T-cell (primary cell): Measurements from ENCODE around the gene POLD1. TPM values are rescaled to one million over a fixed set of nuclear protein-coding genes. Genes with fewer than 3 reads are reported as not detected.
"Not testable (repeated sequence)": the region's sequence is repeated elsewhere in the genome, so short reads cannot be mapped to it uniquely, and the experiment has no call there.

Source experiments
- ATAC-seq, 4 experiments: fragments of 200-7000 bp in 3 of 4; fragments of 150-1000 bp in 1 of 4; cut with Tn5 transposase; replicated peaks in 1 of 4; 1 replicate in 3 of 4; 2 replicates in 1 of 4; pipeline ENCODE4 v1.10.0; 2021; ENCODE audit warnings: moderate library complexity in 3 of 4, mild to moderate bottlenecking in 2 of 4, moderate number of reproducible peaks in 1 of 4
- CTCF ChIA-PET, 2 donors: fragments of 300-600 bp; sonication (Branson Sonifier 250); formaldehyde crosslinking; loops; one replicate each; lab custom pipeline; 2022; ENCODE audit warnings: antibody characterized with exemption in 2 of 2; lab: Charles Lee
- POLR2A ChIA-PET, 2 donors: fragments of 300-600 bp; sonication (Branson Sonifier 250); formaldehyde crosslinking; loops; one replicate each; lab custom pipeline; 2022; ENCODE audit warnings: antibody characterized with exemption in 2 of 2; lab: Charles Lee
- DNase-seq, 35 experiments: peaks; one replicate each; pipeline versions ENCODE4 v3.0.0 to v3.0.0-alpha.2; 2013 to 2023
- H3K27ac ChIP-seq: one replicate; pipeline ENCODE4 v1.5.1; 2013; ENCODE audit warnings: low read length
- H3K27me3 ChIP-seq, 2 experiments: replicated peaks in 1 of 2; 1 replicate in 1 of 2; 2 replicates in 1 of 2; pipeline versions ENCODE4 v1.6.1 to v1.7.0; 2013; ENCODE audit warnings: low read length in 1 of 2, mixed read lengths in 1 of 2; ENCODE audit not compliant: control insufficient read depth in 2 of 2, insufficient read depth in 2 of 2; ENCODE audit errors: extremely low read depth in 1 of 2
- H3K36me3 ChIP-seq, 2 donors: 1 replicate in 1 of 2; 2 replicates in 1 of 2; pipeline versions ENCODE4 v1.6.1 to v1.7.0; 2013; ENCODE audit warnings: low read length in 1 of 2; ENCODE audit not compliant: control insufficient read depth in 2 of 2, insufficient read depth in 1 of 2; ENCODE audit errors: extremely low read depth in 1 of 2
- H3K4me1 ChIP-seq, 2 experiments: 1 replicate in 1 of 2; 2 replicates in 1 of 2; pipeline versions ENCODE4 v1.6.1 to v1.7.0; 2013; ENCODE audit warnings: low read length in 2 of 2, mixed read lengths in 1 of 2; ENCODE audit not compliant: insufficient read depth in 2 of 2, control insufficient read depth in 1 of 2; ENCODE audit errors: extremely low read depth in 1 of 2
- H3K4me3 ChIP-seq, 2 donors: 1 replicate in 1 of 2; 2 replicates in 1 of 2; pipeline versions ENCODE4 v1.5.1 to v1.7.0; 2013; ENCODE audit warnings: mild to moderate bottlenecking in 2 of 2, low read length in 1 of 2, moderate library complexity in 1 of 2; ENCODE audit not compliant: control insufficient read depth in 1 of 2; ENCODE audit errors: extremely low read depth in 1 of 2
- H3K9me3 ChIP-seq: 2 replicates; pipeline ENCODE4 v1.7.0; 2013
- H3K27ac Mint-ChIP-seq, 2 donors: one replicate each; pipeline ENCODE4 v1.8.0; 2020 to 2021; ENCODE audit warnings: mild to moderate bottlenecking in 2 of 2, mixed read lengths in 2 of 2
- H3K27me3 Mint-ChIP-seq, 2 donors: one replicate each; pipeline ENCODE4 v1.8.0; 2021 to 2022; ENCODE audit warnings: mixed read lengths in 2 of 2
- H3K36me3 Mint-ChIP-seq: one replicate; pipeline ENCODE4 v1.8.0; 2021; ENCODE audit warnings: mixed read lengths
- H3K4me1 Mint-ChIP-seq, 3 donors: one replicate each; pipeline ENCODE4 v1.8.0; 2020 to 2022; ENCODE audit warnings: mixed read lengths in 3 of 3, mild to moderate bottlenecking in 1 of 3
- H3K4me3 Mint-ChIP-seq, 3 donors: one replicate each; pipeline ENCODE4 v1.8.0; 2020 to 2022; ENCODE audit warnings: mild to moderate bottlenecking in 3 of 3, mixed read lengths in 3 of 3, moderate library complexity in 3 of 3
- H3K9me3 Mint-ChIP-seq, 3 donors: one replicate each; pipeline ENCODE4 v1.8.0; 2020 to 2022; ENCODE audit warnings: mixed read lengths in 3 of 3
- WGBS: methylation state at CpG from one replicate; pipeline ENCODE4 v1.1.5; 2013; ENCODE audit warnings: missing lambda C conversion rate; ENCODE audit not compliant: insufficient coverage; 5-methylcytosine and 5-hydroxymethylcytosine counted together
- total RNA-seq, 35 experiments: library from RNA in 6 of 35; stranded (reverse) in 6 of 35; fragments of 120-200 nt in 1 of 35; gene quantifications; one replicate each; pipeline versions ENCODE4 v1.2.1 to v1.2.4 and lab custom pipeline; 2013 to 2026

POLD1 gene
- total RNA-seq, 5 donors from 2014 or later (not counting 1 experiment from before 2014, with no cell fraction given), result 32.9 to 67.1 (median 54.0) TPM

DNA sequence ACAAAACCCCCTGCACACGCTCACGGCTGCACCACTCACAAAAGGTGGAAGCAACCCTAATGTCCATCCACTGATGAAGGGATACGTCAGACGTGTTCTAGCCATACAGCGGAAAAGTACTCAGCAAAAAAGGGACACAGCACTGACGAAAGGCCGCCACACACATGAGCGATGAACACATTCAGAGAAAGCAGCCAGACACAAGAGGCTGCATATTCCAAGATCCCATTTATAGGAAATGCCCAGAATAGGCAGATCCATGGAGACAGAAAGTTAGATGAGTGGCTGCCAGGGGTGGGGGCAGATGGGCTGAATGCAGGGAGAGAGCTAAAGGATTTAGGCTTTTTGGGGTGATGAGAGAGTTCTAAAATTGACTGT is 3.7 kb downstream of the POLD1 start:
- Mint-ChIP-seq H3K27me3 (no peaks in the 10 kb centered on the region), H3K4me3 (peak overlapping the region in 1 of 3 donors; percentile 35), H3K27ac (no peak overlapping the region), H3K9me3 (no peaks in the 10 kb centered on the region), H3K36me3 (peaks cover 10% of the 10 kb centered on the region), H3K4me1 (peaks cover 24 to 30% (median 28%) of the 10 kb centered on the region in 3 donors)
- H3K4me3 ChIP-seq, result no peak overlapping the region
- no peak overlapping the region for H3K27ac ChIP-seq
- no peak for ATAC-seq
- ChIA-PET CTCF (no interaction called here), POLR2A (no interaction called here)
- no peaks in the 10 kb centered on the region for H3K9me3 ChIP-seq
- H3K36me3 ChIP-seq, result peaks cover 8 to 13% of the 10 kb centered on the region in 2 donors
- no peak for DNase-seq
- H3K27me3 ChIP-seq, result no peaks in the 10 kb centered on the region
- 96% methylated on average over 8 of the region's 8 CpGs for WGBS
- H3K4me1 ChIP-seq, result peaks cover 6 to 20% of the 10 kb centered on the region in 2 experiments

GRCh38 chr19:50390295-50390694 is 6.1 kb downstream of the POLD1 start:
- H3K9me3 ChIP-seq, H3K4me3 Mint-ChIP-seq, H3K4me3 ChIP-seq, H3K27me3 Mint-ChIP-seq, DNase-seq, H3K4me1 Mint-ChIP-seq, CTCF ChIA-PET, H3K27ac ChIP-seq, H3K4me1 ChIP-seq, H3K27me3 ChIP-seq, H3K27ac Mint-ChIP-seq, H3K9me3 Mint-ChIP-seq, ATAC-seq: not testable (repeated sequence)
- H3K36me3 ChIP-seq, result peaks cover 7 to 20% of the 10 kb centered on the region in 2 donors
- H3K36me3 Mint-ChIP-seq, result peaks cover 16% of the 10 kb centered on the region
- POLR2A ChIA-PET, result interaction anchor here in 1 of 2 donors (0.6 kb wide), 1 partner anchor 1016 kb away, joined by 5 read pairs; no protein-coding TSS in a partner anchor
- 93% methylated on average over 3 of the region's 3 CpGs for WGBS

GRCh38 chr19:50390952-50391351 is 6.8 kb downstream of the POLD1 start:
- POLR2A ChIA-PET, H3K4me1 ChIP-seq: not testable (repeated sequence)
- peaks cover 20% of the 10 kb centered on the region for H3K36me3 Mint-ChIP-seq

GRCh38 chr19:50392759-50393158 is 8.6 kb downstream of the POLD1 start:
- Histone ChIP-seq H3K4me3 (no peak overlapping the region), H3K36me3 (peaks cover under 1 to 7% of the 10 kb centered on the region in 2 donors), H3K27ac (no peak overlapping the region), H3K4me1 (no peaks in the 10 kb centered on the region), H3K9me3 (no peaks in the 10 kb centered on the region), H3K27me3 (no peaks in the 10 kb centered on the region)
- POLR2A ChIA-PET, result no interaction called here
- Mint-ChIP-seq H3K4me1 (peaks cover 0 to 2% (median under 1%) of the 10 kb centered on the region in 3 donors), H3K4me3 (no peak overlapping the region), H3K9me3 (no peaks in the 10 kb centered on the region), H3K36me3 (peaks cover 18% of the 10 kb centered on the region), H3K27ac (no peak overlapping the region), H3K27me3 (no peaks in the 10 kb centered on the region)
- WGBS, result 90% methylated on average over 2 of the region's 5 CpGs
- no peak for DNase-seq
- ATAC-seq, result no peak
- CTCF ChIA-PET, result no interaction called here

More at GRCh38 chr19:50390952-50391351, 6.8 kb downstream of the POLD1 start:
- H3K4me3 Mint-ChIP-seq, H3K27me3 Mint-ChIP-seq, H3K27ac ChIP-seq, DNase-seq, CTCF ChIA-PET, H3K9me3 Mint-ChIP-seq, H3K27me3 ChIP-seq, H3K27ac Mint-ChIP-seq, H3K4me1 Mint-ChIP-seq, H3K9me3 ChIP-seq, H3K4me3 ChIP-seq, ATAC-seq: not testable (repeated sequence)
- peaks cover 7 to 19% of the 10 kb centered on the region in 2 donors for H3K36me3 ChIP-seq
- WGBS, result 96% methylated on average over 10 of the region's 23 CpGs

DNA sequence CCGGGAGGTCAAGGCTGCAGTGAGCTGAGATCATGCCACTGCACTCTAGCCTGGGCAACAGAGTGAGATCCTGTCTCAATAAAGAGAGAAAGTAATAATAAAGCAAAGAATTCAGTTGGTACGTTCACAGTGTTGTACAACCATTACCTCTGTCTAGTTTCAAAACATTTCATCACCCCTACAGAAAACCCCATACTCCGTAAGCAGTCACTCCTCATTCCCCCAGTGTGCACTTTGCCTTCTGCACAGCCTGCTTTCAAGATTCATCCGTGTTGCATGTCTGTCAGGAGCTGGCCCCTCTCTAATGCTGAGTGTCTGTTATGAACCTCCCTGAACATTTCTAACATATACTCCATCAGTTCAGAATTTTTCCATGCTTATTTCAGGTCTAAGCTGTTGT is 9.4 kb downstream of the POLD1 start:
- CTCF ChIA-PET, result no interaction called here
- H3K27ac ChIP-seq, result no peak overlapping the region
- peaks cover 20% of the 10 kb centered on the region for H3K36me3 Mint-ChIP-seq
- no peak overlapping the region for H3K4me3 Mint-ChIP-seq
- no peak for DNase-seq
- no peaks in the 10 kb centered on the region for H3K27me3 ChIP-seq
- ATAC-seq, result no peak
- POLR2A ChIA-PET, result no interaction called here
- H3K9me3 Mint-ChIP-seq, result no peaks in the 10 kb centered on the region
- 89% methylated on average over 3 of the region's 4 CpGs for WGBS
- no peak overlapping the region for H3K4me3 ChIP-seq
- H3K27ac Mint-ChIP-seq, result no peak overlapping the region
- no peaks in the 10 kb centered on the region for H3K27me3 Mint-ChIP-seq
- no peaks in the 10 kb centered on the region for H3K4me1 ChIP-seq
- no peaks in the 10 kb centered on the region for H3K9me3 ChIP-seq
- peaks cover 0 to 4% (median 0%) of the 10 kb centered on the region in 3 donors for H3K4me1 Mint-ChIP-seq
- peaks cover 0 to 7% of the 10 kb centered on the region in 2 donors for H3K36me3 ChIP-seq

DNA sequence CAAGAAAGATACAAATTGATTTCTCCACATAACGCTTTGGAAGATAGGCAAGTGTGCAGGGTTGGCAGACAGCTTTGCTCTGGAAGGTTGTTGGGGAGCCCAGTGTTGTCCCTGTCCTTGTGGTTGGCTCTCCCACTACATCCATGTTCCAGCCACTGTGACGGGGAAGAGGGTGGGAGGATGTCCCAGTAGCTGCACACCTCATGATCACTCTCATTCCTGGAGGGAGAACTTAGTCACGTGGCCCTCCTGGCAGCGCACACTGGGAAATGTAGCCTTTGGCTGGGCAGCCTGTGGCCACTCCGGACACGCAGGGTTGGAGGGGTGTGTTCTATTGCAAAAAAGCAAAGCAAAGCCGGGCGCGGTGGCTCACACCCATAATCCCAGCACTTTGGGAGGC is 9.9 kb downstream of the POLD1 start:
- Mint-ChIP-seq H3K4me1 (peaks cover 0 to 4% (median 0%) of the 10 kb centered on the region in 3 donors), H3K27ac (no peak overlapping the region), H3K4me3 (no peak overlapping the region), H3K27me3 (no peaks in the 10 kb centered on the region), H3K36me3 (peaks cover 20% of the 10 kb centered on the region), H3K9me3 (no peaks in the 10 kb centered on the region)
- Histone ChIP-seq H3K9me3 (no peaks in the 10 kb centered on the region), H3K27ac (no peak overlapping the region), H3K36me3 (peaks cover 4 to 7% of the 10 kb centered on the region in 2 donors), H3K27me3 (no peaks in the 10 kb centered on the region), H3K4me3 (no peak overlapping the region), H3K4me1 (no peaks in the 10 kb centered on the region)
- 96% methylated on average over 5 of the region's 9 CpGs for WGBS
- ChIA-PET CTCF (no interaction called here), POLR2A (no interaction called here)
- DNase-seq (no peak), ATAC-seq (no peak)
